Activated T-helper 17 cell treated with anti-CD3 and anti-CD28 coated beads, Interleukin-2, amount 50 U/mL, for 72 hours (primary cell): ENCODE results near the gene RBM4B. TPM values are rescaled to one million over a fixed set of nuclear protein-coding genes. Genes with fewer than 3 reads are reported as not detected.

Source experiments
- ATAC-seq: fragments of 150-1000 bp; cut with Tn5 transposase; replicated peaks from 2 replicates; pipeline ENCODE4 v1.10.0; 2021; ENCODE audit warnings: mild to moderate bottlenecking, moderate library complexity
- H3K27ac Mint-ChIP-seq: one replicate; pipeline ENCODE4 v1.8.0; 2022; ENCODE audit warnings: mixed read lengths
- H3K27me3 Mint-ChIP-seq: one replicate; pipeline ENCODE4 v1.8.0; 2022; ENCODE audit warnings: mixed read lengths
- H3K36me3 Mint-ChIP-seq: one replicate; pipeline ENCODE4 v1.8.0; 2022; ENCODE audit warnings: low read depth, mild to moderate bottlenecking, mixed read lengths
- H3K4me1 Mint-ChIP-seq: one replicate; pipeline ENCODE4 v1.8.0; 2022; ENCODE audit warnings: mixed read lengths
- H3K4me3 Mint-ChIP-seq: one replicate; pipeline ENCODE4 v1.8.0; 2022; ENCODE audit warnings: mild to moderate bottlenecking, mixed read lengths
- H3K9me3 Mint-ChIP-seq: one replicate; pipeline ENCODE4 v1.8.0; 2022; ENCODE audit warnings: mixed read lengths
- total RNA-seq, 2 donors: library from RNA; stranded (reverse); gene quantifications; one replicate each; pipeline ENCODE4 v1.2.3, GENCODE V29; 2022

The RBM4B gene
- total RNA-seq, 2 donors from 2014 or later: 23.6 to 31.4 TPM

DNA sequence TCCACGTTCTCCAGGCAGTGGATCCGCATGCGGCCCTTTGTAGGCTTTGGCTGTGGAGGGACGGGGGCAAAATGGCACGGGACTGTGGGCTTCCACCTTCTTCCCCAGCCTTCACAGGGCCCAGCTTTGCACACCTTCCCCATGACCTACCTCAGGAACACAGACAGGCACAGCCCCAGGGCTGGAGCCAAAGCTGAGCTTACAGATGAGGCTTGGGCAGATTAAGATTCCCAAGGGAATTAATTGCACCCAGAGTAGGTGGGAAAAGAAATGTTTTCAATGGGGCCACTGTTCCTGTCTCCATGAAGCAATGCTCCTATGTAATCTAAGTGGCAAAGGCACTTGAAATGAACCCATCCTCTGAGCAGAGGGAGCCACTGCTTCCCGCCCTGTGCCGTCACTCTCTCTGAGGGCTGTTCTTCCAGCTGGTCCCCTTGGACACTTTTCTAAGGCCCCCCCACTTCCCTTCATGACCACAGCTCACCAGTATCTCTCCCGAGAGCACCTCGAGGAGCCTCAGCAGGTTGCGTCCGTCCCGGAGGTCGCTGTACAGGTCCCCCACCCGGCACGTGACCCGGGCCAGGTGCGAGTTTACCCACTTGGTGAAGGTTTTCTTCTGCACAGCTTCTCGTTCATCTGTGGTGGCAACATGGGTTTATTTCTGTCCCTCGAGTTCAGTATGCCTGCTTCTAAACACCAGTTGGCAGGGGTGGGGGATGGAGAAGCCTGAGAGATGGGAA, 37.8 kb upstream of the RBM4B start:
- Mint-ChIP-seq H3K9me3 (no peaks in the 10 kb centered on the region), H3K4me3 (no peak overlapping the region), H3K27me3 (peaks cover 32% of the 10 kb centered on the region), H3K36me3 (no peaks in the 10 kb centered on the region), H3K4me1 (peaks cover 4% of the 10 kb centered on the region), H3K27ac (no peak overlapping the region)
- ATAC-seq: no peak

DNA sequence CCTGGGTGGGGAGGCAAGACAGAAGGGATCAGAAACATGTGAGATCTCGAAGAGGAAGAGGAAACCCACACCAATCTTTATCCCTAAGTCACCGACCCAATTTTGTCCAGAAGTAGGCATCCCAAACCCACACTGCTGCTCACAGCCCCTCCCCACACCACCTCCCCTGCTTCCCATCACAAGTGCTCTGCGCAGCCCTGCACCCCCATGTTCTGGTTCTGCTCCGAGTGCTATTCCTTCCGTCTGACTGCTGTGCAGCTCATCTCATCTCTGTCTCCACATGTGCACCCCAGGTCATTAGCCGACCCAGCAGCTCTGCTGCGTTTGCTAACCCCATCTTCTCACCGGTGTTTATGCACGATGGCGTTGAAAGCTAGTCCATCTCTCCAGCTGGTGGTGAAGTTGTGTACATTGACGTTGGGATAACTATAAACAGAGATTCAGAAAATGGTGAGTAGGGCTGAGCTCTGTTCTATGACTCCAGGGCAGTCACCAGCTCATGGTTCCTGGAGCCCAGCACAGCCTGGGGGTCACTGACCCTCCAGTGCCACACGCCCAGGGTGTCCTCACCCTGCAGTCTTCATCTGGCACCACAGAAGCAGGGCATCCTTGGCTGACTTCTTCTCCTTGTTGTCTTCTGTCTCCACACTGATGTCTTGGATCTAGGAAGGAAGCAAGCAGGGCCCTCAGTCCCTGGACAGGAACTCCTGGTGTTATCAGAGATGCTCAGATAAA, 36.2 kb upstream of the RBM4B start:
- Mint-ChIP-seq H3K9me3 (no peaks in the 10 kb centered on the region), H3K4me3 (no peak overlapping the region), H3K36me3 (no peaks in the 10 kb centered on the region), H3K27me3 (peaks cover 28% of the 10 kb centered on the region), H3K4me1 (no peaks in the 10 kb centered on the region), H3K27ac (no peak overlapping the region)
- no peak for ATAC-seq

DNA sequence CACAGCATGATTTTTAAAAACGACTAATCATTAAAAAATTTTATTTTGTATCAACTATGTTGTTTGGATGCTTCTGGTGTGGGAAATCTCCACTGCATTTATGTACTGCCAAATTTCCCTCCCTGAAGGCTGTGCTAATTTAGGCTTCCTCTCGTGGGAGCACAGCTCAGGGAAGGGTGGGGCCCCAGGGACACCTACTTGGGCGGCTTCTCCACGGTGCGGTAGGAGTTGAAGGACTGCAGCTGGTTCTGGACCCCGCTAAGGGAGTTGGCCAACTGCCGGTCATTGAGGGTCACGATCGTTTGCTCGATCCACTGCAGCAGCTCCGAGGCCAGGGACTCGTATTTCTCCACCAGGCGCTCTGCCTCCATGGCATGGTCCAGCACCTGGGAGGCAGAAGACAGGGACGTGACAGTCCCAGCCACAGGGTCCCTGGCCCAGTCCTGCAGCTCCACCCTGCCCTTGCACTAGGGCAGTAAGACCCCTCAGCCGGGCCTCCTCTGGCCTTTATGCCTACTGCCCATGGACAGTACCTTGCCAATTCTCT, 32.8 kb upstream of the RBM4B start:
- no peak overlapping the region for H3K27ac Mint-ChIP-seq
- no peak overlapping the region for H3K4me3 Mint-ChIP-seq
- H3K4me1 Mint-ChIP-seq: no peaks in the 10 kb centered on the region
- peaks cover 14% of the 10 kb centered on the region for H3K27me3 Mint-ChIP-seq
- H3K36me3 Mint-ChIP-seq: no peaks in the 10 kb centered on the region
- no peak for ATAC-seq
- H3K9me3 Mint-ChIP-seq: no peaks in the 10 kb centered on the region

DNA sequence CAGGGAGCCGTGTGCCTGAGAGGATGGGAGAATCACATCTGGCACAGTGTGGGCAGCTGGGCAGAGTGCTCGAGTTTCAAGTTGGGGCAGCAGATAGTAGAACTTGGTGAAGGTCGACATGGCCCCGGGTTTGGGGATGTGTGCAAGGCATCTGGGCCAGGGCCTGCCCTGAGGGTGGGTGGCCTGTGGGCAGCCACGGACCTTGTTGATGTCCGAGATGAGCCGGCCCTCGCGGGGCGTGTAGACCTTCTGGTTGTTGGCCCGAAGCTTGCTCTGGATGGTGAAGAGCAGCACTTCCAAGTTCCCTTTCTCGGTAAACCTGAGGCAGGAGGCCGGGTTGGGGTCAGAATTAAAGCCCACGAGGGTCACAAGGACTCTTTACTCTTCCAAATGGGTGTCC, 31.0 kb upstream of the RBM4B start:
- Mint-ChIP-seq H3K27me3 (peaks cover 5% of the 10 kb centered on the region), H3K27ac (peak overlapping the region; percentile 30), H3K36me3 (no peaks in the 10 kb centered on the region), H3K4me1 (no peaks in the 10 kb centered on the region), H3K4me3 (no peak overlapping the region), H3K9me3 (no peaks in the 10 kb centered on the region)
- no peak for ATAC-seq

DNA sequence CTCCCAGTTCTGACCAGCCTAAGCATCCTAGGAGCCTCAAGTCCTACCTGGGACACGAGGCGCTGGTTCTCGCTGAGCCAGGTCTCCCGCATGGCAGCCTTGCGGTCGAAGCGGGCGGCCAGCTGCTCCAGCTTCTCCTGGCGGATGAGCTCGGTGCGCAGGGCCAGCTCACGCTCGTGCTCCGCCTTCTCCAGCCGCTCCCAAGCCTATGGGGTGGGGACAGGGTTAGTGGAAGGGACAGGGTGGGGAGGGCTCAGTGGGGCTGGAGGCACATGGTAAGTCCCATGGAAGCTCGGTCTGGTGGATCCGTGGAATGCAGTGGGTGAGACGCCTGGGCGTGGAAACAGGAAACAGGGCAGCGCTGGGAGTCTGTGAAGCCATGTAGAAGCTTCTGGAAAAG, 30.4 kb upstream of the RBM4B start:
- H3K4me1 Mint-ChIP-seq: no peaks in the 10 kb centered on the region
- H3K9me3 Mint-ChIP-seq: no peaks in the 10 kb centered on the region
- no peak overlapping the region for H3K4me3 Mint-ChIP-seq
- peak overlapping the region; percentile 30 for H3K27ac Mint-ChIP-seq
- H3K36me3 Mint-ChIP-seq: no peaks in the 10 kb centered on the region
- no peak for ATAC-seq
- no peaks in the 10 kb centered on the region for H3K27me3 Mint-ChIP-seq

DNA sequence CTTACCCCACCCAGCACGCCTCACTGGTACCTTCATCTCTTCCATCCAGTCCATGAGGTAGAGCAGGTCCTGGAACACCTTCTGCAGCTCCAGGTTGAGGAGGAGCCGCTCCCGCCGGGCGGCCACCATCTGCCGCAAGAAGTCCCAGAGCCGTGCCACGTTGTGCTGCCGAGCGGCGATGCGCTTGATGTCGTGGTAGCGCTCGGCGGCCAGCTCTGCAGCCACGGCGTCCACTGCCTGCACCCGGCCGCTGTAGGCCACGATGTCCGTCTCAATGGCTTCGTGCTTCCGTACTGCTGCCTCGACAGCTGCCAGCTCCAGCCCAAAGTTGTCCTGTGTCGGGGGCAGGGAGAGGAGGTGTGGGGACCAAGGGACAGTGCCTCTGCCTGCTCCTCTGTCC, 29.8 kb upstream of the RBM4B start:
- no peak overlapping the region for H3K4me3 Mint-ChIP-seq
- no peaks in the 10 kb centered on the region for H3K27me3 Mint-ChIP-seq
- no peaks in the 10 kb centered on the region for H3K4me1 Mint-ChIP-seq
- no peaks in the 10 kb centered on the region for H3K9me3 Mint-ChIP-seq
- no peak overlapping the region for H3K27ac Mint-ChIP-seq
- ATAC-seq: no peak
- H3K36me3 Mint-ChIP-seq: no peaks in the 10 kb centered on the region

DNA sequence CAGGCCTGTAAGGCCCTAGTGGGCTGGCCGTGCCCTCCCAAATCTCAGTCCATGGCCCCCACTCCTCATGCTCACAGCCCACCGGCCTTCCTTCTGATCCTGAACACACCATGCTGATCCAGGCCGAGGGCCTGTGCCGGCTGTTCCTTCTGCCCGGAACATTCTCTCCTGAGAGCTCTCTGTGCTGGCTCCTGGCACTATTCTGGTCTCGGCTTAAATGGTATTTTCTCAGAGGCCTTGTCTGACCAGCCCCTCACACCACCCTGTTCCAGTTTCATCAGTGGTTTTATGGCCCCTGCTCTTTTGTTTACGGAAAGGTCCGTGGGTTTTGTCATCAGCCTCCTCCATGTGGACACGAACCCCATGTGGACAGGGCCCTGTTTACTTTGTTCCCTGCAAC, 29.3 kb upstream of the RBM4B start:
- Mint-ChIP-seq H3K9me3 (no peaks in the 10 kb centered on the region), H3K36me3 (no peaks in the 10 kb centered on the region), H3K4me1 (no peaks in the 10 kb centered on the region), H3K27me3 (no peaks in the 10 kb centered on the region), H3K27ac (no peak overlapping the region), H3K4me3 (no peak overlapping the region)
- ATAC-seq: no peak

DNA sequence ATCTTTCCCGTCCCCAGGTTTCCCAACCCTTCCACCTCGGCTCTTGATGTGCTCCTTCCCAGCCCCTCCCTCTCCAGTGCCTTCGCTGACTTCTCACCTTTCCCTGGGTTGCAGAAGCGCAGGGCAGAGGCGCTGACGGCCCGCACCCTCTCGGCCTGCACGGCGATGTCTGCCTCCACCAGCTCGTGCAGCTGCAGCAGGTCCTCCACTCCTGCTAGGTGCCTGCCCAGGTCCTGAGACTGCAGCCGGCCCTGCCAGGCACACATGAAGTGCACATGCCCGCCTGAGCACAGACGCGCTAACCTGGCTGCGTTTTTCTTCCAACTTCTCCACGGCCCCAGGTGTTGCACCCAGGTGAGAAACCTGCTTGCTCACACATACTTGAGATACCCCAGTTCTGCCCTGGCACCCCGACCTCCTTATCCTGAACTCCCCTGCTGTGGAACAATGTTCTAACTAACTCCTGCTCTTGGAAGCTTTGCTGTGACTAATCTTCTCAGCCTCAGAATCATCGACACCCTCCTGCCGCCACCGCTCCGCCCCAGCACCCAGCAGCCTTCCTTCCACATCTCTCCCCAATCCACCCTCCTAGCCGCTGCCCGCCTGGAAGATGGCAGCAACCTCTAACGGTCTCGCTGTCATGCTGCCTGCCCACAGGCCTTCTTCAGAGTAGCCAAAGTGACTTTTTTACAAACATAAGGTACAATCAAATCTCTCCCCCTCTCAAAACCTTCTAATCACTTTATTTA, 28.1 kb upstream of the RBM4B start:
- no peaks in the 10 kb centered on the region for H3K27me3 Mint-ChIP-seq
- H3K4me1 Mint-ChIP-seq: no peaks in the 10 kb centered on the region
- ATAC-seq: no peak
- no peak overlapping the region for H3K27ac Mint-ChIP-seq
- H3K4me3 Mint-ChIP-seq: no peak overlapping the region
- H3K36me3 Mint-ChIP-seq: no peaks in the 10 kb centered on the region
- H3K9me3 Mint-ChIP-seq: no peaks in the 10 kb centered on the region

DNA sequence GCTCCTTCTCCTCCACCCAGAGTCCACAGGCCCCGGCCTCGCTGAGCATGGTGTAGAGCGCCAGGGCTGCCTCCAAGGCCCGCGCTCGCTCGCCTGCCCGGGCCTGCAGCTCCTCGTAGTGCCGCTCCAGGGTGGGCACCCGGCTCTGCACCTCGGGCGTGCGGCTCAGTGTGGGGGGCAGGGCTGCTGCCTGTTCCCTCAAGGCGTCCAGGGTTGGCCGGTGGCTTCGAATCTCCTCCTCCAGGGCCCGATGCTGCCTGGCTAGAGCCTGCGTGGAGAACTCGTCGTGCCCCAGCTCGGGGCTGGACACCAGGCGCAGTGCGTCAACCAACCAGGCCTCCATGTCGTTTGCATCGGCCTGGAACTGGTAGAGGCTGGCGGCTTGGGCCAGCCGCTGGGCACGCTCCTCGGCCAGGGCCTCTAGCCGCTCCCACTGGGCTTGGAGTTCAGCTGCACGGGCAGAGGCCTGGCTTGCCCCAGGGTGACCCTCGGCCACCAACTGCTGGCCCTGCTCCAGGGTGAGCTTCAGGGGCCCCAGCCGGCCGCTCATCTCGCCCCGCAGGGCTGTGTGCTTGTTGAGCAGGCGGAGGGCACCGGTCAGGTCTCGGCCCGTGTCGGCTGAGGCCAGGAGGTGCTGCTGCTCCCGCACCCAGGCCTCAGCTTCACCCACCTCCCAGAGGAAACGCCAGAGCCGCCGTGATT, 27.1 kb upstream of the RBM4B start:
- no peaks in the 10 kb centered on the region for H3K4me1 Mint-ChIP-seq
- no peaks in the 10 kb centered on the region for H3K9me3 Mint-ChIP-seq
- H3K27me3 Mint-ChIP-seq: no peaks in the 10 kb centered on the region
- no peak overlapping the region for H3K4me3 Mint-ChIP-seq
- no peak for ATAC-seq
- no peaks in the 10 kb centered on the region for H3K36me3 Mint-ChIP-seq
- H3K27ac Mint-ChIP-seq: no peak overlapping the region

DNA sequence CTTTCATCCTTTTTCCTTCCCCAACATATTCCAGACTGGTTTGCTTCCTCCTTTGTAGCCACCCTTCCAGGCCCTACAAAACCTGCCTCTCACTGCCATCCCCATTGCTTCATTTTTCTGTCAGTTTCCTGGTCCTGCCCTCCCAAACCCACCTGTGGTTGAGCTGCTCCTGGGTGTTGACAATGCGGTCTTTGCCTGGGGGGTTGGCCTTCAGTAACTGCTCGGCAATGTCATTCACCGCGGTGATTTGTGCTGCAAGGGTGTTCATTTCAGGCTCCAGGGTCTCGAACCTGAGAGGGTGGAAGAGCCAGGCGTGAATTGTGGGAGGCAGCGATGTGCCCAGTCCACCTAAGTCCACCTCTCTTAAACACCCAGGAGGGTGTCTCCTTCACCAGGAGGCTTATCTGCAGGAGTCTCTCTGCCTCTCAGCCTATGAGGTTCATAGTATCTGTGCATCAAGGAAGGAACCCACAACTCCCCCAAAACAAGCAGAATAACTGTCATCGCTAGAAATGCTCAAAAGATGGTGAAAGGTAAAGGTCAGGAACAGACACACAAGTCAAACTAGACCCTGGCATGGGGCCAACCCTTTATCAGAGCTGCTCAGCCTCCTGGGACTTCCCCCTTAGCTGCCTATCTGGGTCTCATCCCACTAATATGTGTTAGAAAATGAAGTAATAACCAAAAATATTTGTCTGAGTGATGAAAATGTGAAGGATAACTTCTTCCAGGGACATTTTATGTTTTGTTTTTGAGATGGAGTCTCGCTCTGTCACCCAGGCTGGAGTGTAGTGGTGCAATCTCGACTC, 23.9 kb upstream of the RBM4B start:
- no peak overlapping the region for H3K4me3 Mint-ChIP-seq
- ATAC-seq: no peak
- H3K9me3 Mint-ChIP-seq: no peaks in the 10 kb centered on the region
- no peak overlapping the region for H3K27ac Mint-ChIP-seq
- no peaks in the 10 kb centered on the region for H3K36me3 Mint-ChIP-seq
- H3K4me1 Mint-ChIP-seq: no peaks in the 10 kb centered on the region
- no peaks in the 10 kb centered on the region for H3K27me3 Mint-ChIP-seq

DNA sequence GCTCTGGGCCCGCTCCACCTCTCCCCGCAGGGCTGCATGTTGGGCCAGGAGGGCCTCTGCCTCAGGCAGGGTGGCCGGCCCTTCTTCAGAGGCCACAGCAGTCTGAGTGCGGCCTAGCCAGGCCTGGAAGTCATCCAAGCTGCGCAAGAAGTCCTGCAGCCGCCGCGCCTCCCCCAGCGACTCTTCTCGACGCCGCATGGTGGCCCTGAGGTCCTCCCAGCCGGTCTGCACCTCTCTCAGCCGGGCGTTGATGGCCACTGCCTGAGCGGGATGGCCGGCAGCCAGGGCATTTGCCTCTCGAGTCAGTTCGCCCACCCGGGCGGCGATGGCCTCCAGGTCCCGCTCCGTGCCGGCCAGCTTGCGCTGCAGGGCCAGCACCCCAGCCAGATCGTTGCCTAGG, 23.1 kb upstream of the RBM4B start:
- no peak for ATAC-seq
- H3K27me3 Mint-ChIP-seq: no peaks in the 10 kb centered on the region
- H3K27ac Mint-ChIP-seq: no peak overlapping the region
- H3K36me3 Mint-ChIP-seq: no peaks in the 10 kb centered on the region
- no peak overlapping the region for H3K4me3 Mint-ChIP-seq
- no peaks in the 10 kb centered on the region for H3K4me1 Mint-ChIP-seq
- H3K9me3 Mint-ChIP-seq: no peaks in the 10 kb centered on the region

DNA sequence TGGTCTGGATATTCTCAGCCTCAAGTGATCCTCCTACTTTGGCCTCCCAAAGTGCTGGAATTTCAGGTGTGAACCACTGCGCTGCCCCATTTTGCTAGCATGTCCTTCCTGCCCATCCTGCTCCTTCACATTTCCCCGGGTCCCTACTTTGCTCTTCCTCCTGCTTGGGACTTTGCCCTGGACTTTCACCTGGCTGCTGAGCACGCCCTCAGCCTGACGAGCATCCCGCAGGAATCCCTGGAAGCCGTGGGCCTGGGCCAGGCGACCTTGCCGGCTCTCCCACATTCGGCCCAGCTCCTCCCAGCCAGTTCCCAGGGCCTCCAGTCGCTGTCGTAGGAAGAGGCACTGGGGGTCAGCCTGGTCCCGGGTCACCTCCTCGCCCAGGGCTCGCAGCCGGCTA, 22.6 kb upstream of the RBM4B start:
- H3K36me3 Mint-ChIP-seq: no peaks in the 10 kb centered on the region
- H3K4me3 Mint-ChIP-seq: no peak overlapping the region
- H3K4me1 Mint-ChIP-seq: no peaks in the 10 kb centered on the region
- ATAC-seq: no peak
- no peaks in the 10 kb centered on the region for H3K9me3 Mint-ChIP-seq
- no peaks in the 10 kb centered on the region for H3K27me3 Mint-ChIP-seq
- no peak overlapping the region for H3K27ac Mint-ChIP-seq

DNA sequence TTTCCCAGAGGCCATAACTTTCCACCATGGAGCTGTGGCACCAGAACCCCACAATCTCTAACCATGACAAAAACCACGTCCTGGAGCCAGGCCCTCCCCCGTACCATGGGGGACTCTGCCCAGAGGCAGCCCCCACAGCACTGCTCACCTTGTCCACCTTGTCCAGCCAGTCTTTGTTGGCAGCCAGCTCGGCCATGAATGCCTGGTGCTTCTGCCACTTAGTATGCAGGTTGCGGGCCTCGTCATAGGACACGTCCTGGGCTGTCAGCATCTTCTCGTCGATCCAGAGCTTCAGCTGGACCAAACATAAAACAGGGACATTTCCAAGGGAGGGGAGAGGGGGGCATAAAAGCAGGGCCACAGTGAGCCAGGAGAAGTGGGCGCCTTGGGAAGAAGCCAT, 20.8 kb upstream of the RBM4B start:
- Mint-ChIP-seq H3K36me3 (no peaks in the 10 kb centered on the region), H3K9me3 (no peaks in the 10 kb centered on the region)

DNA sequence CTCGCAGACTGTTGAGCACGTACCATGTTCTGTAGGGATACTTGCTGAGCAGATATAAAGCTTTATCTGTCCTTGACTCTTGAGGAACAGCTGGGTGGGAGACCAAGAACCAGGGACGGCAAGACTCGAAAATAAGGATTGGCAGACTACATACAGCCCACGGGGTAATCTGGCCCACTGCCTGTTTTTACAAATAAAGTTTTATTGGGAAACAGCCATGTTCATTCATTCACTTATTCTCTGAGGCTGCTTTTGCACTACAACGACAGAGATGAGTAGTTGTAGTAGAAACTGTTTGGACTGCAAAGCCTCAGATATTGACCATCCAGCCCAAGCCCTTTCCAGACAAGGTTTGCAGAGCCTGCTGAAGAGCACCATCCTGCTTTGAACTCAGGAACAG, 20.3 kb upstream of the RBM4B start:
- no peak overlapping the region for H3K4me3 Mint-ChIP-seq
- no peaks in the 10 kb centered on the region for H3K9me3 Mint-ChIP-seq
- no peaks in the 10 kb centered on the region for H3K27me3 Mint-ChIP-seq
- ATAC-seq: no peak
- no peaks in the 10 kb centered on the region for H3K36me3 Mint-ChIP-seq
- H3K27ac Mint-ChIP-seq: no peak overlapping the region
- H3K4me1 Mint-ChIP-seq: no peaks in the 10 kb centered on the region

More for the DNA sequence above, 20.8 kb upstream of the RBM4B start:
- ATAC-seq: no peak
- no peak overlapping the region for H3K4me3 Mint-ChIP-seq
- no peak overlapping the region for H3K27ac Mint-ChIP-seq
- no peaks in the 10 kb centered on the region for H3K27me3 Mint-ChIP-seq
- no peaks in the 10 kb centered on the region for H3K4me1 Mint-ChIP-seq
